Endodermal cell (in vitro differentiated cells): ENCODE data around the gene BRF1. TPM values are rescaled to one million over a fixed set of nuclear protein-coding genes. Genes with fewer than 3 reads are reported as not detected.

Source experiments
- DNase-seq: peaks from one replicate; pipeline ENCODE4 v3.0.0-alpha.2; 2017
- H3K27ac ChIP-seq: 2 replicates; pipeline ENCODE4 v1.5.1; 2013; ENCODE audit warnings: mild to moderate bottlenecking, low read depth, low read length, moderate library complexity
- H3K27me3 ChIP-seq: 2 replicates; pipeline ENCODE4 v1.6.1; 2013; ENCODE audit warnings: mild to moderate bottlenecking, low read length, moderate library complexity; ENCODE audit not compliant: insufficient read depth, control insufficient read depth, poor library complexity, severe bottlenecking
- H3K36me3 ChIP-seq: 2 replicates; pipeline ENCODE4 v1.7.0; 2013; ENCODE audit warnings: mild to moderate bottlenecking, low read length, moderate library complexity; ENCODE audit not compliant: control insufficient read depth, insufficient read depth
- H3K4me1 ChIP-seq: one replicate; pipeline ENCODE4 v1.7.0; 2013; ENCODE audit warnings: low read length; ENCODE audit not compliant: control insufficient read depth, insufficient read depth
- H3K4me3 ChIP-seq: 2 replicates; pipeline ENCODE4 v1.5.1; 2013; ENCODE audit warnings: mild to moderate bottlenecking, low read length, moderate library complexity
- H3K9ac ChIP-seq: 2 replicates; pipeline ENCODE4 v1.6.1; 2013; ENCODE audit warnings: mild to moderate bottlenecking, low read length, moderate library complexity; ENCODE audit not compliant: poor library complexity, severe bottlenecking; ENCODE audit errors: extremely low read depth
- H3K9me3 ChIP-seq: 2 replicates; pipeline ENCODE4 v1.6.1; 2013; ENCODE audit warnings: mild to moderate bottlenecking, low read length, moderate library complexity; ENCODE audit not compliant: control insufficient read depth
- H3K27ac Mint-ChIP-seq: 2 replicates; pipeline ENCODE4 v1.8.0; 2020; ENCODE audit warnings: mixed read lengths
- H3K27me3 Mint-ChIP-seq: 2 replicates; pipeline ENCODE4 v1.8.0; 2021; ENCODE audit warnings: mild to moderate bottlenecking, mixed read lengths; ENCODE audit not compliant: insufficient read depth
- H3K36me3 Mint-ChIP-seq: 2 replicates; pipeline ENCODE4 v1.8.0; 2020; ENCODE audit warnings: low read depth, mixed read lengths
- H3K4me1 Mint-ChIP-seq: 2 replicates; pipeline ENCODE4 v1.8.0; 2020; ENCODE audit warnings: mixed read lengths
- H3K4me3 Mint-ChIP-seq: 2 replicates; pipeline ENCODE4 v1.8.0; 2020; ENCODE audit warnings: mild to moderate bottlenecking, moderate library complexity, mixed read lengths
- H3K9me3 Mint-ChIP-seq: 2 replicates; pipeline ENCODE4 v1.8.0; 2020; ENCODE audit warnings: mild to moderate bottlenecking, mixed read lengths
- CTCF ChIP-seq: fragments of 200-600 bp; sonication (generic); conservative IDR thresholded peaks from 2 replicates; pipeline ENCODE4 v1.5.0; 2021; ENCODE audit warnings: antibody characterized with exemption, mild to moderate bottlenecking
- WGBS, 2 experiments: methylation state at CpG; one replicate each; pipeline versions ENCODE4 v1.1.5 to v1.1.7; 2013; ENCODE audit warnings: missing lambda C conversion rate in 2 of 2, mixed read lengths in 1 of 2; ENCODE audit not compliant: insufficient coverage in 1 of 2, insufficient read length in 1 of 2; 5-methylcytosine and 5-hydroxymethylcytosine counted together
- total RNA-seq, 2 donors: library from RNA; stranded (reverse); fragmentation: NEBNext Ultra II Directional in 1 of 2; extraction: Animal tissue kit (Norgen Biotek cat#: 25700) in 1 of 2; gene quantifications; 2 replicates in 1 of 2; 3 replicates in 1 of 2; pipeline ENCODE4 v1.2.1, GENCODE V29; 2021

Gene BRF1
- total RNA-seq, 2 donors from 2014 or later: 37.0 to 44.5 TPM

GRCh38 chr14:105256292-105256960 is 44.4 kb downstream of the BRF1 start:
- Mint-ChIP-seq H3K27ac (no peak overlapping the region), H3K36me3 (peaks cover 10% of the 10 kb centered on the region), H3K9me3 (no peaks in the 10 kb centered on the region), H3K4me3 (no peak overlapping the region), H3K4me1 (no peaks in the 10 kb centered on the region), H3K27me3 (no peaks in the 10 kb centered on the region)
- Histone ChIP-seq H3K4me3 (no peak overlapping the region), H3K9ac (no peak overlapping the region), H3K27ac (no peak overlapping the region), H3K9me3 (no peaks in the 10 kb centered on the region), H3K36me3 (no peaks in the 10 kb centered on the region), H3K4me1 (no peaks in the 10 kb centered on the region), H3K27me3 (no peaks in the 10 kb centered on the region)
- WGBS, 2 experiments: 94 to 98% methylated on average over 12 to 19 of the region's 19 CpGs
- TF ChIP-seq CTCF: no peak
- DNase-seq: no peak

GRCh38 chr14:105255021-105255507 is 45.7 kb downstream of the BRF1 start:
- Mint-ChIP-seq H3K27me3 (no peaks in the 10 kb centered on the region), H3K27ac (no peak overlapping the region), H3K4me1 (no peaks in the 10 kb centered on the region), H3K4me3 (no peak overlapping the region), H3K9me3 (no peaks in the 10 kb centered on the region), H3K36me3 (peaks cover 16% of the 10 kb centered on the region)
- no peak overlapping the region for H3K27ac ChIP-seq
- H3K4me1 ChIP-seq: no peaks in the 10 kb centered on the region
- DNase-seq: no peak
- no peak for TF ChIP-seq CTCF
- H3K27me3 ChIP-seq: no peaks in the 10 kb centered on the region
- 92 to 96% methylated on average over 5 to 6 of the region's 6 CpGs for WGBS, 2 experiments
- H3K4me3 ChIP-seq: no peak overlapping the region
- no peak overlapping the region for H3K9ac ChIP-seq
- peaks cover 12% of the 10 kb centered on the region for H3K36me3 ChIP-seq
- H3K9me3 ChIP-seq: no peaks in the 10 kb centered on the region

- H3K9me3 ChIP-seq: no peaks in the 10 kb centered on the region
- Mint-ChIP-seq H3K4me1 (no peaks in the 10 kb centered on the region), H3K4me3 (no peak overlapping the region), H3K27me3 (no peaks in the 10 kb centered on the region), H3K36me3 (peaks cover 16% of the 10 kb centered on the region), H3K9me3 (no peaks in the 10 kb centered on the region), H3K27ac (no peak overlapping the region)
- no peaks in the 10 kb centered on the region for H3K27me3 ChIP-seq
- no peak for TF ChIP-seq CTCF
- peaks cover 15% of the 10 kb centered on the region for H3K36me3 ChIP-seq
- no peak overlapping the region for H3K27ac ChIP-seq
- no peaks in the 10 kb centered on the region for H3K4me1 ChIP-seq
- H3K4me3 ChIP-seq: no peak overlapping the region
- DNase-seq: no peak
- H3K9ac ChIP-seq: no peak overlapping the region
- WGBS, 2 experiments: 93 to 100% methylated on average over 4 to 9 of the region's 9 CpGs
Observed at GRCh38 chr14:105253329-105253682, 47.5 kb downstream of the BRF1 start.
